PFSK-1 (cell line): Measurements from ENCODE around the gene JAG2.

Experiments used
- FOXP2 ChIP-seq: optimal IDR thresholded peaks from 2 replicates; pipeline ENCODE3; 2011; ENCODE audit warnings: borderline replicate concordance, control low read depth, inconsistent platforms; ENCODE audit not compliant: insufficient read depth; ENCODE audit errors: extremely low read length, extremely low read depth
- POLR2AphosphoS5 ChIP-seq: IDR thresholded peaks from 2 replicates; pipeline ENCODE4 v1.6.1; 2012; ENCODE audit warnings: low read depth, mild to moderate bottlenecking, control low read depth, low read length, moderate library complexity
- REST ChIP-seq, 2 experiments: IDR thresholded peaks; 2 replicates each; pipeline versions ENCODE4 v1.6.1 to v1.8.0; 2011 to 2012; ENCODE audit warnings: low read depth in 2 of 2, low read length in 2 of 2, control low read depth in 1 of 2, inconsistent platforms in 1 of 2, mild to moderate bottlenecking in 1 of 2, moderate library complexity in 1 of 2; ENCODE audit not compliant: insufficient read depth in 1 of 2
- SIN3A ChIP-seq: IDR thresholded peaks from 2 replicates; pipeline ENCODE4 v1.6.1; 2012; ENCODE audit warnings: mild to moderate bottlenecking, low read length, moderate library complexity, borderline replicate concordance; ENCODE audit not compliant: insufficient read depth
- TAF1 ChIP-seq: IDR thresholded peaks from 2 replicates; pipeline ENCODE4 v1.6.1; 2012; ENCODE audit warnings: low read length, control low read depth, borderline replicate concordance; ENCODE audit not compliant: insufficient read depth

JAG2 gene

GRCh38 chr14:105147671-105148603 is 20.6 kb downstream of the JAG2 start:
- TF ChIP-seq POLR2AphosphoS5 (no peak), FOXP2 (no peak), TAF1 (no peak), REST (IDR thresholded peaks at IDR 0.05; ENCODE audit: insufficient read depth in 1 of 2, low read depth in 2 of 2, low read length in 2 of 2) (no peak)

GRCh38 chr14:105146976-105147635 is 21.5 kb downstream of the JAG2 start:
- TF ChIP-seq POLR2AphosphoS5 (no peak), REST (IDR thresholded peaks at IDR 0.05; ENCODE audit: insufficient read depth in 1 of 2, low read depth in 2 of 2, low read length in 2 of 2) (no peak), SIN3A (no peak)

- TF ChIP-seq POLR2AphosphoS5 (no peak), REST (IDR thresholded peaks at IDR 0.05; ENCODE audit: insufficient read depth in 1 of 2, low read depth in 2 of 2, low read length in 2 of 2) (no peak), FOXP2 (no peak), SIN3A (no peak), TAF1 (no peak)
These were observed 22.2 kb downstream of the JAG2 start for GRCh38 chr14:105146181-105146975.

GRCh38 chr14:105145381-105146180 is 23.0 kb downstream of the JAG2 start:
- TF ChIP-seq SIN3A (no peak), POLR2AphosphoS5 (no peak), REST (IDR thresholded peaks at IDR 0.05; ENCODE audit: insufficient read depth in 1 of 2, low read depth in 2 of 2, low read length in 2 of 2) (no peak), FOXP2 (no peak), TAF1 (no peak)
